HEK293 (cell line): Measurements from ENCODE around the gene MGST3.

Experiments used
- ZBTB7A ChIP-seq: fragments of 450-650 bp; formaldehyde crosslinking; IDR thresholded peaks from 2 replicates; pipeline ENCODE4 v1.5.1; 2016; ENCODE audit warnings: low read depth, missing biosample characterization, missing genetic modification characterization
- ZNF24 ChIP-seq: fragments of 450-650 bp; formaldehyde crosslinking; IDR thresholded peaks from 2 replicates; pipeline ENCODE4 v1.5.1; 2016; ENCODE audit warnings: missing biosample characterization, missing genetic modification characterization
- ZNF274 ChIP-seq, 2 experiments: fragments of 200-500 bp in 1 of 2; fragments of 450-650 bp in 1 of 2; sonication (Bioruptor generic) in 1 of 2; formaldehyde crosslinking in 1 of 2; IDR thresholded peaks; 2 replicates each; pipeline versions ENCODE4 v1.5.1 to v1.6.1; 2014 to 2016; ENCODE audit warnings: borderline replicate concordance in 1 of 2, inconsistent platforms in 1 of 2, low read length in 1 of 2, missing biosample characterization in 1 of 2, missing genetic modification characterization in 1 of 2
- ZNF302 ChIP-seq: fragments of 450-650 bp; formaldehyde crosslinking; IDR thresholded peaks from 2 replicates; pipeline ENCODE4 v1.5.1; 2016; ENCODE audit warnings: missing biosample characterization, missing genetic modification characterization, low read depth
- ZNF311 ChIP-seq: fragments of 450-650 bp; formaldehyde crosslinking; IDR thresholded peaks from 2 replicates; pipeline ENCODE4 v1.5.1; 2017; ENCODE audit warnings: missing biosample characterization, missing genetic modification characterization, borderline replicate concordance
- ZNF558 ChIP-seq: fragments of 450-650 bp; formaldehyde crosslinking; IDR thresholded peaks from 2 replicates; pipeline ENCODE4 v1.5.1; 2016; ENCODE audit warnings: missing biosample characterization, missing genetic modification characterization
- ZNF660 ChIP-seq: fragments of 450-650 bp; IDR thresholded peaks from 2 replicates; pipeline ENCODE4 v1.5.1; 2018; ENCODE audit warnings: missing biosample characterization, mild to moderate bottlenecking, missing genetic modification characterization
- ZNF837 ChIP-seq: fragments of 450-650 bp; formaldehyde crosslinking; IDR thresholded peaks from 2 replicates; pipeline ENCODE4 v1.5.1; 2016; ENCODE audit warnings: missing biosample characterization, missing genetic modification characterization
- TF ChIP-seq, protein P1 (sequence below): fragments of 450-650 bp; formaldehyde crosslinking; IDR thresholded peaks from 2 replicates; pipeline ENCODE4 v1.5.1; 2016; ENCODE audit warnings: missing biosample characterization, missing genetic modification characterization
- TF ChIP-seq, protein P2 (sequence below): fragments of 450-650 bp; formaldehyde crosslinking; IDR thresholded peaks from 2 replicates; pipeline ENCODE4 v1.5.1; 2016; ENCODE audit warnings: missing biosample characterization, missing genetic modification characterization, borderline replicate concordance
- TF ChIP-seq, protein P3 (sequence below): fragments of 450-650 bp; formaldehyde crosslinking; IDR thresholded peaks from 2 replicates; pipeline ENCODE4 v1.5.1; 2016; ENCODE audit warnings: missing biosample characterization, missing genetic modification characterization

DNA sequence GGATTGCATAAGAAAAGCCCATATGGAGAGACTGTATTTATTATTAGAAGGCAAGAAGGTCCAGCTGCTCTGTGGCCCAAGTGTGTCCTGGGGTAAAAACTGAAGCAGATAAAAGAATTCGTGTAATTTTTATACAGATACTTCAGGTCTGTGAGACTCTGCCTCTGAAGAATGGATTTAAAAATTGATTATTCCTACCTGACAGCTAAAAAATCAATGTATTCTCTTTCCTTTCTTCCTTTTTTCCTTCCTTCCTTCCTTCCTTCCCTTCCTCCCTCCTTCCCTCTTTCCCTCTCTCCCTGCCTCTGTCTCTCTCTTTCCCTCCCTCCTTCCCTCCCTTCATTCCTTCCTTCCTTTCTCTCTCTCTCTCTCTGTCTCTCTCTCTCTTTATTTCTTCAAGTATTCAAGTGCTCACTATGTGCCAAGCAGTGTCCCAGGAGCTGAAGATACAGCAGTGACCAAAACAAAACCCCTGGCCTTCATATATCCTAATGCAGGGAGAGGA lies 11.3 kb upstream of the MGST3 start:
- TF ChIP-seq, protein P1, sequence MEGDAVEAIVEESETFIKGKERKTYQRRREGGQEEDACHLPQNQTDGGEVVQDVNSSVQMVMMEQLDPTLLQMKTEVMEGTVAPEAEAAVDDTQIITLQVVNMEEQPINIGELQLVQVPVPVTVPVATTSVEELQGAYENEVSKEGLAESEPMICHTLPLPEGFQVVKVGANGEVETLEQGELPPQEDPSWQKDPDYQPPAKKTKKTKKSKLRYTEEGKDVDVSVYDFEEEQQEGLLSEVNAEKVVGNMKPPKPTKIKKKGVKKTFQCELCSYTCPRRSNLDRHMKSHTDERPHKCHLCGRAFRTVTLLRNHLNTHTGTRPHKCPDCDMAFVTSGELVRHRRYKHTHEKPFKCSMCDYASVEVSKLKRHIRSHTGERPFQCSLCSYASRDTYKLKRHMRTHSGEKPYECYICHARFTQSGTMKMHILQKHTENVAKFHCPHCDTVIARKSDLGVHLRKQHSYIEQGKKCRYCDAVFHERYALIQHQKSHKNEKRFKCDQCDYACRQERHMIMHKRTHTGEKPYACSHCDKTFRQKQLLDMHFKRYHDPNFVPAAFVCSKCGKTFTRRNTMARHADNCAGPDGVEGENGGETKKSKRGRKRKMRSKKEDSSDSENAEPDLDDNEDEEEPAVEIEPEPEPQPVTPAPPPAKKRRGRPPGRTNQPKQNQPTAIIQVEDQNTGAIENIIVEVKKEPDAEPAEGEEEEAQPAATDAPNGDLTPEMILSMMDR (tag by site-specific recombination) = no peak
- no peak for TF ChIP-seq ZNF274 (IDR thresholded peaks at IDR 0.05; ENCODE audit: low read length)
- no peak for TF ChIP-seq ZNF274 (tag by site-specific recombination; IDR thresholded peaks at IDR 0.05; ENCODE audit: borderline replicate concordance)
- TF ChIP-seq ZNF302 = no peak
- no peak for TF ChIP-seq ZNF660 (tag by site-specific recombination)
- TF ChIP-seq, protein P2, sequence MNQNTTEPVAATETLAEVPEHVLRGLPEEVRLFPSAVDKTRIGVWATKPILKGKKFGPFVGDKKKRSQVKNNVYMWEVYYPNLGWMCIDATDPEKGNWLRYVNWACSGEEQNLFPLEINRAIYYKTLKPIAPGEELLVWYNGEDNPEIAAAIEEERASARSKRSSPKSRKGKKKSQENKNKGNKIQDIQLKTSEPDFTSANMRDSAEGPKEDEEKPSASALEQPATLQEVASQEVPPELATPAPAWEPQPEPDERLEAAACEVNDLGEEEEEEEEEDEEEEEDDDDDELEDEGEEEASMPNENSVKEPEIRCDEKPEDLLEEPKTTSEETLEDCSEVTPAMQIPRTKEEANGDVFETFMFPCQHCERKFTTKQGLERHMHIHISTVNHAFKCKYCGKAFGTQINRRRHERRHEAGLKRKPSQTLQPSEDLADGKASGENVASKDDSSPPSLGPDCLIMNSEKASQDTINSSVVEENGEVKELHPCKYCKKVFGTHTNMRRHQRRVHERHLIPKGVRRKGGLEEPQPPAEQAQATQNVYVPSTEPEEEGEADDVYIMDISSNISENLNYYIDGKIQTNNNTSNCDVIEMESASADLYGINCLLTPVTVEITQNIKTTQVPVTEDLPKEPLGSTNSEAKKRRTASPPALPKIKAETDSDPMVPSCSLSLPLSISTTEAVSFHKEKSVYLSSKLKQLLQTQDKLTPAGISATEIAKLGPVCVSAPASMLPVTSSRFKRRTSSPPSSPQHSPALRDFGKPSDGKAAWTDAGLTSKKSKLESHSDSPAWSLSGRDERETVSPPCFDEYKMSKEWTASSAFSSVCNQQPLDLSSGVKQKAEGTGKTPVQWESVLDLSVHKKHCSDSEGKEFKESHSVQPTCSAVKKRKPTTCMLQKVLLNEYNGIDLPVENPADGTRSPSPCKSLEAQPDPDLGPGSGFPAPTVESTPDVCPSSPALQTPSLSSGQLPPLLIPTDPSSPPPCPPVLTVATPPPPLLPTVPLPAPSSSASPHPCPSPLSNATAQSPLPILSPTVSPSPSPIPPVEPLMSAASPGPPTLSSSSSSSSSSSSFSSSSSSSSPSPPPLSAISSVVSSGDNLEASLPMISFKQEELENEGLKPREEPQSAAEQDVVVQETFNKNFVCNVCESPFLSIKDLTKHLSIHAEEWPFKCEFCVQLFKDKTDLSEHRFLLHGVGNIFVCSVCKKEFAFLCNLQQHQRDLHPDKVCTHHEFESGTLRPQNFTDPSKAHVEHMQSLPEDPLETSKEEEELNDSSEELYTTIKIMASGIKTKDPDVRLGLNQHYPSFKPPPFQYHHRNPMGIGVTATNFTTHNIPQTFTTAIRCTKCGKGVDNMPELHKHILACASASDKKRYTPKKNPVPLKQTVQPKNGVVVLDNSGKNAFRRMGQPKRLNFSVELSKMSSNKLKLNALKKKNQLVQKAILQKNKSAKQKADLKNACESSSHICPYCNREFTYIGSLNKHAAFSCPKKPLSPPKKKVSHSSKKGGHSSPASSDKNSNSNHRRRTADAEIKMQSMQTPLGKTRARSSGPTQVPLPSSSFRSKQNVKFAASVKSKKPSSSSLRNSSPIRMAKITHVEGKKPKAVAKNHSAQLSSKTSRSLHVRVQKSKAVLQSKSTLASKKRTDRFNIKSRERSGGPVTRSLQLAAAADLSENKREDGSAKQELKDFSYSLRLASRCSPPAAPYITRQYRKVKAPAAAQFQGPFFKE (tag by site-specific recombination) = no peak
- TF ChIP-seq ZNF311 = no peak
- TF ChIP-seq ZNF558 (tag by site-specific recombination) = no peak
- TF ChIP-seq, protein P3, sequence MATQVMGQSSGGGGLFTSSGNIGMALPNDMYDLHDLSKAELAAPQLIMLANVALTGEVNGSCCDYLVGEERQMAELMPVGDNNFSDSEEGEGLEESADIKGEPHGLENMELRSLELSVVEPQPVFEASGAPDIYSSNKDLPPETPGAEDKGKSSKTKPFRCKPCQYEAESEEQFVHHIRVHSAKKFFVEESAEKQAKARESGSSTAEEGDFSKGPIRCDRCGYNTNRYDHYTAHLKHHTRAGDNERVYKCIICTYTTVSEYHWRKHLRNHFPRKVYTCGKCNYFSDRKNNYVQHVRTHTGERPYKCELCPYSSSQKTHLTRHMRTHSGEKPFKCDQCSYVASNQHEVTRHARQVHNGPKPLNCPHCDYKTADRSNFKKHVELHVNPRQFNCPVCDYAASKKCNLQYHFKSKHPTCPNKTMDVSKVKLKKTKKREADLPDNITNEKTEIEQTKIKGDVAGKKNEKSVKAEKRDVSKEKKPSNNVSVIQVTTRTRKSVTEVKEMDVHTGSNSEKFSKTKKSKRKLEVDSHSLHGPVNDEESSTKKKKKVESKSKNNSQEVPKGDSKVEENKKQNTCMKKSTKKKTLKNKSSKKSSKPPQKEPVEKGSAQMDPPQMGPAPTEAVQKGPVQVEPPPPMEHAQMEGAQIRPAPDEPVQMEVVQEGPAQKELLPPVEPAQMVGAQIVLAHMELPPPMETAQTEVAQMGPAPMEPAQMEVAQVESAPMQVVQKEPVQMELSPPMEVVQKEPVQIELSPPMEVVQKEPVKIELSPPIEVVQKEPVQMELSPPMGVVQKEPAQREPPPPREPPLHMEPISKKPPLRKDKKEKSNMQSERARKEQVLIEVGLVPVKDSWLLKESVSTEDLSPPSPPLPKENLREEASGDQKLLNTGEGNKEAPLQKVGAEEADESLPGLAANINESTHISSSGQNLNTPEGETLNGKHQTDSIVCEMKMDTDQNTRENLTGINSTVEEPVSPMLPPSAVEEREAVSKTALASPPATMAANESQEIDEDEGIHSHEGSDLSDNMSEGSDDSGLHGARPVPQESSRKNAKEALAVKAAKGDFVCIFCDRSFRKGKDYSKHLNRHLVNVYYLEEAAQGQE (tag by site-specific recombination) = no peak
- no peak for TF ChIP-seq ZNF837 (tag by site-specific recombination)
- TF ChIP-seq ZBTB7A = no peak
- no peak for TF ChIP-seq ZNF24 (tag by site-specific recombination)
